IPS-NIHi11 (cell line): ENCODE measurements around the gene GIN1.
"Not testable (repeated sequence)": the region's sequence is repeated elsewhere in the genome, so short reads cannot be mapped to it uniquely, and the experiment has no call there.

Source experiments
- DNase-seq: peaks from one replicate; pipeline ENCODE4 v3.0.0; 2012; ENCODE audit warnings: mixed read lengths, low spot score

Gene GIN1

DNA sequence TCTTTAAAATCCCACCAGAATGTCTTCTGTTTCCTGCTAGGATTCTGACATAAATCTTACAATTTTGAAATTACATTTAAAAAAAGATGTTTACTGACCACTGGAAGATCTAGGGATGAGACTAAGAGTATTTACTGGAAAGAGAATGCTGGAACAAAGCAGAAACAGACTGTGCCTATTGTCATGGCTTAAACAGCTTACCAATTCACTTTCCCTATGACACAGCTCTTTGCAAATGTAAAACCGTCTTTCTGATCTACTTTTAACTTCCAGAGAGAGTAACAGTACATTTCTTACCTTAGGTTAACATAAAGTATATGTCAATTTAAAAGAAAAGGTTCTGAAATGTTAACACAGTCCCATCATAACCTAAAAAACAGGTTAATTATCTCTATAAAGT, 10.7 kb downstream of the GIN1 start:
- peak; percentile 6 for DNase-seq

GRCh38 chr5:103108086-103108485, 11.9 kb downstream of the GIN1 start:
- no peak for DNase-seq

GRCh38 chr5:103102234-103102633, 17.7 kb downstream of the GIN1 start:
- DNase-seq, result no peak

GRCh38 chr5:103101079-103101750, 18.7 kb downstream of the GIN1 start:
- DNase-seq, result no peak

- peak; percentile 7 for DNase-seq
Observed at GRCh38 chr5:103098993-103099392, 20.9 kb downstream of the GIN1 start.

DNA sequence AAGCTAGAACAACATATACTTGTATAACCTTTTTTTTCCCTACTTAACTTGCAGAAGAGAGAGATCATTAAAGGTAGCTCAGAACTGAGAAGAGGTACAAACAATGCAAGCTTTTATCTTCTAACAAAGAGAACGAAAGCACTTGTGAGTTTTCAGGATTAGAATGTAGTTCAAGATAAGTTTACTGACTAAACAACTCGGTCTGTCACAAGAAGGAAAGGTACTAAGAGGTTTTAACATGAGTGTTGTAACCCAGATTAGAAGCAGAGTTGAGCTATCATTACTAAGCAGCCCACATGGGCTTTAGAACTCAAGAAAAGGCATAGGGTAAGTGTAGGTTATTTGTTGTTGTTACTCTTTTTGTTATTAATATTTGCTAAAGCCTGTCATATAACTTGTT, 25.2 kb downstream of the GIN1 start:
- DNase-seq, result no peak

GRCh38 chr5:103093727-103094126, 26.2 kb downstream of the GIN1 start:
- no peak for DNase-seq

GRCh38 chr5:103092676-103093075, 27.3 kb downstream of the GIN1 start:
- no peak for DNase-seq

DNA sequence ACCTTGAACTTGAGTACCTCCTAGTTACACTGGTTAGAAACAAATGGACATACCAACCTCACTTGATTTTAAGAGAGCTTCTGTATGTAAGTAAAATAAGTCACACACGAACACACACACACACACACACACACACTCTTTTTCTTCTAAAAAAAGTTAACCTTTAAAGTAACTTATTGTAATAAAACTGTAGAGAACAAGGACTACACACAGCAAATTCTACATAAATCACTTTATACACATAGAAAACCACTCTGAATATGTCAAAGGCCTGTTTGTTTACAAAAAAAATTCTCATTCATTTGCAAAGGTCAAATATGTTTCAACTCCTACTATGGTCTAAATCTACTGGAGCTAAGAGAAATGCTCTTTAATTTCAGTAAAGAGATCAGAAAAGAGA, 29.1 kb downstream of the GIN1 start:
- DNase-seq, result no peak

DNA sequence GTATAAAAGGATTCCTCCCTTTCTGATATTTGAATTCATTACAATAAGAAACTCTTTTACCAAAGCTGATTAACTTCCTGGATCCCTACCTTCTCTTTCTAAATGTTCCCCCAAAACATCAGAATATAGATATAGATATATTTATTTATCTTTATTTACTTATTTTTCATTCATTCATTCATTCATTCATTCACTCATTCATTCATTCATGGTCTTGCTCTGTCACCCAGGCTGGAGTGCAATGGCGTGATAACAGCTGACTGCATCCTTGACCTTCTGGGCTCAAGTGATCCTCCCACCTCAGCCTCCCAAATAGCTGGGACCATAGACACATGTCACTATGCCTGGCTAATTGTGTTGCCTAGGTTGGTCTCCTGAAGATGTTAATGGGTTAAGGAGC, 30.7 kb downstream of the GIN1 start:
- DNase-seq, result no peak

DNA sequence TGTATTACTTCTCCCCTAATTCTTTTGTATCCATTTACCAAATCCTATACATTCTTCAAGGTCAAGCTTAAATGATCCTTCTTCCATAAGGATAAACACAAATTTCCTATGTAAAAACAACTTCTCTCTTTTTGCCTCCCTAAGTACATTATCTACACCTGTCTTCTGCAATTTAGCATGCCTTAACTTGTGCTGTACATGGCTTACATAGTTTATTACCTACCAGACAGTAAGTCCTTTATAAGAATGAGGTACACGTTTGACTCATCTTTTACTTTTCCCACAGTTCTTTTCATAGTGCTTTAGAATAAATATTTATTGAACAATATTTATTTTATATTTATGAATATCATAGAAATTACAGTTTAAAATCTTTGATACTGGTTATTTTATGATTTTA, 33.4 kb downstream of the GIN1 start:
- DNase-seq, result no peak

- no peak for DNase-seq
Observed at GRCh38 chr5:103079796-103080195, 40.1 kb downstream of the GIN1 start.

- no peak for DNase-seq
Observed at GRCh38 chr5:103075442-103075841, 44.5 kb downstream of the GIN1 start.

DNA sequence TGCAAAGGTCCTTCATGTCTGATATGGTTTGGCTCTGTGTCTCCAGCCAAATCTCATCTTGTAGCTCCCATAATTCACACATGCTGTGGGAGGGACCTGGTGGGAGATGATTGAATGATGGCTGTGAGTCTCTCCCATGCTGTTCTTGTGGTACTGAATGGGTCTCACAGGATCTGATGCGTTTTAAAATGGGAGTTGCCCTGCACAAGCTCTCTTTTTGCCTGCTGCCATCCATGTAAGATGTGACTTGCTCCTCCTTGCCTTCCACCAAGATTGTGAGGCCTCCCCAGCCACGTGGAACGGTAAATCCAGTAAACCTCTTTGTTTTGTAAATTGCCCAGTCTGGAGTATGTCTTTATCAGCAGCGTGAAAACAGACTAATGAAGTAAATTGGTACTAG, 46.4 kb downstream of the GIN1 start:
- DNase-seq, result not testable (repeated sequence)

DNA sequence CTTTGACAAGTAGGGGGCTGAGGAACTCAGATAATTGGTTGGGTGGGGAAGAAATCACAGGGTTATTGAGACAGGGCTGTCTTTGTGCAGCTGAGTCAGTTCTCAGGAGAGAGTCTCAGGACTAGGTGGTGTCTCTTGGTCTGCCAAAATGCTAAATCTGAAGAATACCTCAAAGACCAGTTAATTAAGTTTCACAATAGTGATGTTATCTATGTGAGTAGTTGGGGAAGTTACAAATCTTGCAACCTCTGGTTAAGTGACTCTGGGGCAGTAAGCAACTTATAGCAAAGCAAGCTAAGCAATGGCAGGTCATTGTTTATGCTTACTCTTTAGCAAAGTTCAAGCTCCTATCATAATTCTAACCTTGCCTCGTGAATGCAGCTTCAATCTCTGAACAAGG, 53.6 kb downstream of the GIN1 start:
- no peak for DNase-seq

DNA sequence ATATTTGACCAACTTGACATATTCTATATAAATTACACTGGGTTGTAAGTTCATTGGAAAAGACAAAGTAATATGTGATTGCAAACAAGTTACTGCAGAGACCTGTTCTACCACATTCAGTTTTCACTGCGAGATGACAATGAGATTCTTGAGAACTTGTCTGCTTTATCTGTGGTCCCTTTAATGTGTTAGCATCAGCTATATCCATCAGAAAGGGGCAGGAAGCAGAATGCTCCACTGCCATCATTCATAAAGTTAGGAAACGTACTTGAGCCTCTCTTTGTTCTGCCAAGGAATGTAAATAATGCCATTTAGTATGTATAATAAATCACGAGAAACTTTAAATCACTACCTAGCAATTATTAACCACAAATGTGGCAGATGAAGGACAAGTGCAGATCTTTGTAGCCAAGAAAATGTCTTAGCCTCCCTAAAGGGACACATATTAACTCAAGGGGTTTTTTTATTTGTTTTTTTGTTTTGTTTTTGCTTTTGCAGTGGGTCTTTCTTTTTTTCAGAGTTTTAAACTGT, 59.4 kb downstream of the GIN1 start:
- DNase-seq, result no peak

- no peak for DNase-seq
Observed at GRCh38 chr5:103059525-103059924, 60.4 kb downstream of the GIN1 start.

DNA sequence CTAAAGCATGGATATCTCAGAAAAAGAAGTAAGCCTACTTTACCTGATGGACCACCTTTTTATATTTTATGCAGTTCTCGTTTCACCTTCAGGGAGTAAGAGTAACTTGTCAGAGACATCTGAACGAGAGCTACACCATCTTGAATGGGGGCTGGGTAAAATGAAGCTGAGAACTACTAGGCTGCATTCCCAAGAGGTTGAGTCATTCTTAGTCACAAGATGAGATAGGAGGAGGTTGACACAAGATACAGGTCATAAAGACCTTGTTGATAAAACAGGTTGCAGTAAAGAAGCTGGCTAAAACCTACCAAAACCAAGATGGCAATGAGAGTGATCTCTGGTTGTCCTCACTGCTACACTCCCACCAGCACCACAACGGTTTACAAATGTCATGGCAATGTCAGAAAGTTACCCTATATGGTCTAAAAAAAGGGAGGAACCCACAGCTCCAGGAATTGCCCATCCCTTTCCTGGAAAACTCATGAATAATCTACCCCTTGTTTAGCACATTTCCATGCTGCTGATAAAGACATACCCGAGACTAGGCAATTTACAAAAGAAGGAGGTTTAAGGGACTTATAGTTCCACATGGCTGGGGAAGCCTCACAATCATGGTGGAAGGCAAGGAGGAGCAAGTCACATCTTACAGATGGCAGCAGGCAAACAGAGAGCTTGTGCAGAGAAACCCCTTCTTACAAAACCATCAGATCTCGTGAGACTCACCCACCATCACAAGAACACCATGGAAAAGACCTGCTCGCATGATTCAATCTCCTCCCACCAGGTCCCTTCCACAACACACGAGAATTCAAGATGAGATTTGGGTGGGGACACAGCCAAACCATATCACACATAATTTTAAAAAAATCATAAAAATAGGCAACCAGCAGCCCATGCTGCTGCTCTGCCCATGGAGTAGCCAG, 62.5 kb downstream of the GIN1 start:
- no peak for DNase-seq

GRCh38 chr5:103046706-103047105, 73.2 kb downstream of the GIN1 start:
- not testable (repeated sequence) for DNase-seq

- no peak for DNase-seq
Observed at GRCh38 chr5:103041071-103041676, 78.8 kb downstream of the GIN1 start.

- DNase-seq, result no peak
Observed at GRCh38 chr5:103037673-103038455, 82.1 kb downstream of the GIN1 start.

DNA sequence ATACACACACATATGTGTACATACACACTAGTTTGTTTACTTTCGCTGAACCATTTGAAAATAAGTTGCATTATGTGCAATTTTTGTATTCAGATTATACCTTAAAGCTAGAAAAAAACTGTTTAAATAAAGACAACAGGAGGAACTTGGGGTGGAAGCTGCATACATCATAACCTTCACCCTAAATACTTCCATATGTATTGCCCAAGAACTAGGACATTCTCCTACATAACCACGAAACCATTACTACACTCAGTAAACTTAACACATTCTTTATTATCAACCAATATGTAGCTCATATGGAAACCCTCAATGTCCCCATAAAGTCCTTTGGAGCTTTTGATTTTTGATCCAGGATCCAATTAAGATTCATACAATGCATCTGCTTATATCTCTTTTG, 83.3 kb downstream of the GIN1 start:
- DNase-seq, result no peak
